ENCODE data around the gene ZDHHC14.

Gene ZDHHC14

GRCh38 chr6:157380779-157381561 is at the start of gene ZDHHC14:
TSS of gene ZDHHC14 (plus strand) at chr6:157381190.
- no peaks in the 10 kb centered on the region for H3K9me3 ChIP-seq (ENCODE audit: insufficient read depth, low read length)
- H3K9ac ChIP-seq (ENCODE audit: low read length), result peak within 1 kb of the TSS; percentile 79
- TF ChIP-seq, protein P1, sequence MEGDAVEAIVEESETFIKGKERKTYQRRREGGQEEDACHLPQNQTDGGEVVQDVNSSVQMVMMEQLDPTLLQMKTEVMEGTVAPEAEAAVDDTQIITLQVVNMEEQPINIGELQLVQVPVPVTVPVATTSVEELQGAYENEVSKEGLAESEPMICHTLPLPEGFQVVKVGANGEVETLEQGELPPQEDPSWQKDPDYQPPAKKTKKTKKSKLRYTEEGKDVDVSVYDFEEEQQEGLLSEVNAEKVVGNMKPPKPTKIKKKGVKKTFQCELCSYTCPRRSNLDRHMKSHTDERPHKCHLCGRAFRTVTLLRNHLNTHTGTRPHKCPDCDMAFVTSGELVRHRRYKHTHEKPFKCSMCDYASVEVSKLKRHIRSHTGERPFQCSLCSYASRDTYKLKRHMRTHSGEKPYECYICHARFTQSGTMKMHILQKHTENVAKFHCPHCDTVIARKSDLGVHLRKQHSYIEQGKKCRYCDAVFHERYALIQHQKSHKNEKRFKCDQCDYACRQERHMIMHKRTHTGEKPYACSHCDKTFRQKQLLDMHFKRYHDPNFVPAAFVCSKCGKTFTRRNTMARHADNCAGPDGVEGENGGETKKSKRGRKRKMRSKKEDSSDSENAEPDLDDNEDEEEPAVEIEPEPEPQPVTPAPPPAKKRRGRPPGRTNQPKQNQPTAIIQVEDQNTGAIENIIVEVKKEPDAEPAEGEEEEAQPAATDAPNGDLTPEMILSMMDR (IDR thresholded peaks at IDR 0.05; ENCODE audit: insufficient read depth, low read length, poor library complexity, severe bottlenecking), result no peak
- TF ChIP-seq EZH2phosphoT487 (conservative IDR thresholded peaks at IDR 0.05; ENCODE audit: low read length), result no peak
- H3K79me2 ChIP-seq (ENCODE audit: insufficient read depth, low read length), result no peaks in the 10 kb centered on the region
- H3K27ac ChIP-seq (ENCODE audit: low read depth, low read length), result peak within 1 kb of the TSS; percentile 47
- no peaks in the 10 kb centered on the region for H3K9me2 ChIP-seq (replicated peaks; ENCODE audit: insufficient read depth, low read length)
- H3K27me3 ChIP-seq (ENCODE audit: low read length), result no peaks in the 10 kb centered on the region
- H2AFZ ChIP-seq (ENCODE audit: low read depth, low read length, severe bottlenecking), result peak within 1 kb of the TSS; percentile 95
- H3K36me3 ChIP-seq (ENCODE audit: low read length), result no peaks in the 10 kb centered on the region
- peak within 1 kb of the TSS; percentile 92 for H3K4me3 ChIP-seq (ENCODE audit: insufficient read depth, low read length, poor library complexity, severe bottlenecking)
- no peaks in the 10 kb centered on the region; the same call in 1 of the 2 replicates for H4K20me1 ChIP-seq (ENCODE audit: low read depth, low read length)
- H3F3A ChIP-seq (ENCODE audit: insufficient read depth), result no peaks in the 10 kb centered on the region
- H3K4me2 ChIP-seq (ENCODE audit: low read depth, low read length, poor library complexity, severe bottlenecking), result peak within 1 kb of the TSS; percentile 64

DNA sequence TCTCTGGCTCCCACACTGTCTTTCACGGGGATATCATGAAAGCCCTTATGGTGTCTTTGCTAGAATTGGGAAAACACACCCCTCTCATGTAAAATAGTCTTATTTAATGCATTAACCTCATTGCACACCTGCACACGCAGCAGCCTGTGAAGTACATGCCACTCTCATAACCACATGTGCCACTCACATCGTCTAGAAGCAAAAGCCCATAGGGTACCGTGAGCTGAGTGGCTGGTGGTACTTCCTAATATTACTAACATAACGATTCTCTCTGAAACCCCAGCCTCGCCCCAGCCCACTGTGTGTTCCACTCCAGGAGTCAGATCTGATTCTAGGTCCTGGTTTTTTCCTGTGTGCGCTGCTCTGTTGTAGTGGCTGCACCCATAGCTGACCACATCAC is 48.2 kb upstream of the ZDHHC14 start:
- H3K4me2 ChIP-seq (ENCODE audit: low read depth, low read length, poor library complexity, severe bottlenecking), result no peak overlapping the region
- no peak overlapping the region for H3K4me3 ChIP-seq (ENCODE audit: insufficient read depth, low read length, poor library complexity, severe bottlenecking)
- TF ChIP-seq EZH2phosphoT487 (conservative IDR thresholded peaks at IDR 0.05; ENCODE audit: low read length), result no peak
- TF ChIP-seq, protein P1 (IDR thresholded peaks at IDR 0.05; ENCODE audit: insufficient read depth, low read length, poor library complexity, severe bottlenecking), result no peak
- H3K79me2 ChIP-seq (ENCODE audit: insufficient read depth, low read length), result no peaks in the 10 kb centered on the region
- no peaks in the 10 kb centered on the region for H3K36me3 ChIP-seq (ENCODE audit: low read length)
- H3K27ac ChIP-seq (ENCODE audit: low read depth, low read length), result no peak overlapping the region
- H2AFZ ChIP-seq (ENCODE audit: low read depth, low read length, severe bottlenecking), result no peak overlapping the region
- H3K9ac ChIP-seq (ENCODE audit: low read length), result no peak overlapping the region
- no peaks in the 10 kb centered on the region for H3K9me3 ChIP-seq (ENCODE audit: insufficient read depth, low read length)
- no peaks in the 10 kb centered on the region for H3K27me3 ChIP-seq (ENCODE audit: low read length)
- no peaks in the 10 kb centered on the region for H3F3A ChIP-seq (ENCODE audit: insufficient read depth)
- no peaks in the 10 kb centered on the region for H3K9me2 ChIP-seq (replicated peaks; ENCODE audit: insufficient read depth, low read length)
- no peaks in the 10 kb centered on the region for H4K20me1 ChIP-seq (ENCODE audit: low read depth, low read length)

GRCh38 chr6:157333537-157333936 is 47.5 kb upstream of the ZDHHC14 start:
- no peaks in the 10 kb centered on the region for H3K27me3 ChIP-seq (ENCODE audit: low read length)
- H3K36me3 ChIP-seq (ENCODE audit: low read length), result no peaks in the 10 kb centered on the region
- no peaks in the 10 kb centered on the region for H4K20me1 ChIP-seq (ENCODE audit: low read depth, low read length)
- H3K27ac ChIP-seq (ENCODE audit: low read depth, low read length), result no peak overlapping the region
- TF ChIP-seq EZH2phosphoT487 (conservative IDR thresholded peaks at IDR 0.05; ENCODE audit: low read length), result no peak
- TF ChIP-seq, protein P1 (IDR thresholded peaks at IDR 0.05; ENCODE audit: insufficient read depth, low read length, poor library complexity, severe bottlenecking), result no peak
- H3K9me3 ChIP-seq (ENCODE audit: insufficient read depth, low read length), result no peaks in the 10 kb centered on the region
- no peaks in the 10 kb centered on the region for H3F3A ChIP-seq (ENCODE audit: insufficient read depth)
- H3K9me2 ChIP-seq (replicated peaks; ENCODE audit: insufficient read depth, low read length), result no peaks in the 10 kb centered on the region
- no peak overlapping the region for H3K4me3 ChIP-seq (ENCODE audit: insufficient read depth, low read length, poor library complexity, severe bottlenecking)
- H3K79me2 ChIP-seq (ENCODE audit: insufficient read depth, low read length), result no peaks in the 10 kb centered on the region
- H3K9ac ChIP-seq (ENCODE audit: low read length), result no peak overlapping the region
- no peak overlapping the region for H3K4me2 ChIP-seq (ENCODE audit: low read depth, low read length, poor library complexity, severe bottlenecking)
- no peak overlapping the region for H2AFZ ChIP-seq (ENCODE audit: low read depth, low read length, severe bottlenecking)
